Measurements from ENCODE around the gene USP40. TPM values are rescaled to one million over a fixed set of nuclear protein-coding genes. Genes with fewer than 3 reads are reported as not detected.
A peak's percentile ranks its signal among the peaks of the same experiment; 100 is the strongest.

Gene USP40
- polyA plus RNA-seq, 3 donors, result 4.0 to 13.5 (median 5.1) TPM

DNA sequence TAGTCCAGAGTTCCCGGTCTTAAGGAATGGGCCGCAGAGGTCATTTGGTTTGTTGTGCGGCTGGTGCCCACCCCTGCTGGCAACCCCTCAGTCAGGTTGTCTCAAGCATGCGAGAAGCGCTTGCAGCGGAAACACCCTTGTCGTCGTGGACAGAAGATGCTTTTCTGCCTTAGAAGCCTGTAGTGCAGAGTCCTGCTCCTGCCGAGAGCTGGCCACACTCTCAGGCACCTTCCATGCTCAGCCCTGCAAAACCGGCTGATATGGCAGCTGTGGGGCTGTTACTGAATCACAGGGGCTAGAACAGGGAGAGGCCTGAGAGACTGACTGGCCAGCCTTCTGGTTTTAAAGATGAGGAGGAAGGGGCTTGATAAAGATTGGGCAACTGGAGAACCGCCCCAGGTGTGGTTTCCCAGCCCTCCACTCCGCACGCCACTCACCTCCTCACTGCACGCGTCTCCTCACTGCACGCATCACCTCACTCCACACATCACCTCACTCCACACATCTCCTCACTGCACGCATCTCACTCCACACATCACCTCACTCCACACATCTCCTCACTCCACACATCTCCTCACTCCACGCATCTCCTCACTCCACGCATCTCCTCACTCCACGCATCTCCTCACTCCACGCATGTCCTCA, 103.6 kb downstream of the USP40 start:
- no peaks in the 10 kb centered on the region for H3K9me3 ChIP-seq (replicated peaks in 1 of 2; ENCODE audit: control insufficient read depth in 1 of 2, insufficient read depth in 1 of 2, low read length in 2 of 2)
- H2AFZ ChIP-seq (ENCODE audit: insufficient read depth, low read depth, low read length, poor library complexity, severe bottlenecking), result no peak overlapping the region
- H3K36me3 Mint-ChIP-seq, result peaks cover 87 to 94% of the 10 kb centered on the region in 2 donors
- peaks cover 19% of the 10 kb centered on the region for H4K20me1 ChIP-seq (ENCODE audit: insufficient read depth, low read length)
- H3K79me2 ChIP-seq (ENCODE audit: insufficient read depth, low read length), result no peaks in the 10 kb centered on the region
- peaks cover 95 to 99% of the 10 kb centered on the region in 2 donors for H3K36me3 ChIP-seq (replicated peaks in 1 of 2; ENCODE audit: control insufficient read depth in 1 of 2, insufficient read depth in 2 of 2, low read length in 2 of 2)
- H3K4me1 Mint-ChIP-seq, result no peaks in the 10 kb centered on the region
- peak overlapping the region in 1 of 2 donors; percentile 4 for H3K4me3 Mint-ChIP-seq
- no peaks in the 10 kb centered on the region for H3K27me3 ChIP-seq (ENCODE audit: control insufficient read depth in 2 of 2, insufficient read depth in 2 of 2, low read length in 2 of 2)
- 98% methylated on average over 20 of the region's 21 CpGs for WGBS (ENCODE audit: insufficient coverage)
- no peak for DNase-seq
- H3K4me1 ChIP-seq (ENCODE audit: control insufficient read depth in 1 of 2, insufficient read depth in 2 of 2, low read length in 2 of 2), result no peaks in the 10 kb centered on the region
- H3K4me3 ChIP-seq (replicated peaks in 1 of 3; ENCODE audit: low read depth in 2 of 3, low read length in 3 of 3), result no peak overlapping the region
- H3K27ac Mint-ChIP-seq, result peak overlapping the region in 1 of 7 donors; percentile 0
- H3K27me3 Mint-ChIP-seq (ENCODE audit: low read depth in 3 of 3), result peaks cover 0 to 1% (median 0%) of the 10 kb centered on the region in 3 donors
- no peak overlapping the region for H3K27ac ChIP-seq (ENCODE audit: low read depth in 1 of 2, low read length in 2 of 2)
- TF ChIP-seq, protein P1, sequence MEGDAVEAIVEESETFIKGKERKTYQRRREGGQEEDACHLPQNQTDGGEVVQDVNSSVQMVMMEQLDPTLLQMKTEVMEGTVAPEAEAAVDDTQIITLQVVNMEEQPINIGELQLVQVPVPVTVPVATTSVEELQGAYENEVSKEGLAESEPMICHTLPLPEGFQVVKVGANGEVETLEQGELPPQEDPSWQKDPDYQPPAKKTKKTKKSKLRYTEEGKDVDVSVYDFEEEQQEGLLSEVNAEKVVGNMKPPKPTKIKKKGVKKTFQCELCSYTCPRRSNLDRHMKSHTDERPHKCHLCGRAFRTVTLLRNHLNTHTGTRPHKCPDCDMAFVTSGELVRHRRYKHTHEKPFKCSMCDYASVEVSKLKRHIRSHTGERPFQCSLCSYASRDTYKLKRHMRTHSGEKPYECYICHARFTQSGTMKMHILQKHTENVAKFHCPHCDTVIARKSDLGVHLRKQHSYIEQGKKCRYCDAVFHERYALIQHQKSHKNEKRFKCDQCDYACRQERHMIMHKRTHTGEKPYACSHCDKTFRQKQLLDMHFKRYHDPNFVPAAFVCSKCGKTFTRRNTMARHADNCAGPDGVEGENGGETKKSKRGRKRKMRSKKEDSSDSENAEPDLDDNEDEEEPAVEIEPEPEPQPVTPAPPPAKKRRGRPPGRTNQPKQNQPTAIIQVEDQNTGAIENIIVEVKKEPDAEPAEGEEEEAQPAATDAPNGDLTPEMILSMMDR (IDR thresholded peaks at IDR 0.05), result no peak
- intact Hi-C loops (cut with micrococcal nuclease), result no loop called here
- no peak overlapping the region for H3K9ac ChIP-seq (ENCODE audit: insufficient read depth, low read length, poor library complexity, severe bottlenecking)
- H3K9me3 Mint-ChIP-seq, result no peaks in the 10 kb centered on the region
- H3K4me2 ChIP-seq (replicated peaks; ENCODE audit: extremely low read depth, low read length, poor library complexity, severe bottlenecking), result no peak overlapping the region

DNA sequence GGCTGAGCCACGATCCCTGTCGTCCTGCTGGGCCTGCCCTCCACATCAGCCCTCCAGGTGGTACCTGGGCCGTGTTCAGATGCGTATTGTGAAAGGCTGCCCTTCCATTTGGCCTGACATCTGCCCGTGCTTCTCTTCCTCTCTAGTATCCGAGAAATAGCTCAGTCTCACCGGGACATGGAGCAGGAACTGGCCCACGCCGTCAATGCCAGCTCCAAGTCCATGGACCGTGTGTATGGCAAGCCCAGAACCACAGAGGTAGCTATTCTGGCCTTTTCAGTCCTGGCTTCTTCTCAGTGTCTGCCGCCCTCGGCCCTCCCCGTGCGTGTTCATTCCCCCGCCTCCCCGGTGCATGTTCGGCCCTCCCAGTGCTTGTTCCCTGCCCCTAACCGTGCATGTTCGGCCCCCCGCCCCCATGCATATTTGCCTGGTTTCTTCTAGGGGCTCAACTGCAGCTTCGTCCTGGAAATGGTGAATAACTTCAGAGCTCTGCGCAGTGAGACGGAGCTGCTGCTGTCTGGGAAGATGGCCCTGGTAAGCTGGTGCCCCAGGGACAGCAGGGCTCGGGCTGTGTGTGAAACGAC, 104.3 kb downstream of the USP40 start:
- peaks cover 15% of the 10 kb centered on the region for H4K20me1 ChIP-seq (ENCODE audit: insufficient read depth, low read length)
- DNase-seq, result no peak
- WGBS (ENCODE audit: insufficient coverage), result 98% methylated on average over 25 of the region's 25 CpGs

More for the DNA sequence above, 104.3 kb downstream of the USP40 start:
- H3K27ac Mint-ChIP-seq, result peak overlapping the region in 2 of 7 donors; percentile 40 to 61
- intact Hi-C loops (cut with micrococcal nuclease), result no loop called here
- Histone ChIP-seq H3K9me3 (replicated peaks in 1 of 2; ENCODE audit: control insufficient read depth in 1 of 2, insufficient read depth in 1 of 2, low read length in 2 of 2) (no peaks in the 10 kb centered on the region), H3K79me2 (ENCODE audit: insufficient read depth, low read length) (no peaks in the 10 kb centered on the region), H2AFZ (ENCODE audit: insufficient read depth, low read depth, low read length, poor library complexity, severe bottlenecking) (no peak overlapping the region), H3K9ac (ENCODE audit: insufficient read depth, low read length, poor library complexity, severe bottlenecking) (no peak overlapping the region), H3K4me1 (ENCODE audit: control insufficient read depth in 1 of 2, insufficient read depth in 2 of 2, low read length in 2 of 2) (no peaks in the 10 kb centered on the region), H3K4me2 (replicated peaks; ENCODE audit: extremely low read depth, low read length, poor library complexity, severe bottlenecking) (no peak overlapping the region), H3K27ac (ENCODE audit: low read depth in 1 of 2, low read length in 2 of 2) (no peak overlapping the region), H3K4me3 (replicated peaks in 1 of 3; ENCODE audit: low read depth in 2 of 3, low read length in 3 of 3) (no peak overlapping the region), H3K36me3 (replicated peaks in 1 of 2; ENCODE audit: control insufficient read depth in 1 of 2, insufficient read depth in 2 of 2, low read length in 2 of 2) (peaks cover 95 to 99% of the 10 kb centered on the region in 2 donors), H3K27me3 (ENCODE audit: control insufficient read depth in 2 of 2, insufficient read depth in 2 of 2, low read length in 2 of 2) (no peaks in the 10 kb centered on the region)
- no peak overlapping the region for H3K4me3 Mint-ChIP-seq
- TF ChIP-seq, protein P1 (IDR thresholded peaks at IDR 0.05), result no peak
- no peaks in the 10 kb centered on the region for H3K9me3 Mint-ChIP-seq
- peaks cover 0 to 3% (median 0%) of the 10 kb centered on the region in 3 donors for H3K27me3 Mint-ChIP-seq (ENCODE audit: low read depth in 3 of 3)
- peaks cover 87 to 94% of the 10 kb centered on the region in 2 donors for H3K36me3 Mint-ChIP-seq
- no peaks in the 10 kb centered on the region for H3K4me1 Mint-ChIP-seq
